Testis (tissue), 3 donors: ENCODE data around the gene SPATS2L. TPM values are rescaled to one million over a fixed set of nuclear protein-coding genes. Genes with fewer than 3 reads are reported as not detected.

Source experiments
- DNase-seq: peaks from one replicate; pipeline ENCODE4 v3.0.0-alpha.2; 2019
- H3K27ac ChIP-seq, 2 donors: fragments of 200-600 bp; sonication (generic); one replicate each; pipeline ENCODE4 v1.5.1; 2019
- H3K27me3 ChIP-seq: fragments of 200-600 bp; sonication (generic); one replicate; pipeline ENCODE4 v1.5.1; 2019
- H3K36me3 ChIP-seq: fragments of 200-600 bp; sonication (generic); one replicate; pipeline ENCODE4 v1.5.1; 2017; ENCODE audit warnings: low read depth; ENCODE audit errors: missing control alignments
- H3K4me1 ChIP-seq: fragments of 200-600 bp; sonication (generic); one replicate; pipeline ENCODE4 v1.5.1; 2019
- H3K4me3 ChIP-seq, 2 donors: fragments of 200-600 bp; sonication (generic); one replicate each; pipeline ENCODE4 v1.5.1; 2017 to 2019
- H3K9me3 ChIP-seq: fragments of 200-600 bp; sonication (generic); one replicate; pipeline ENCODE4 v1.5.1; 2017
- POLR2A ChIP-seq: fragments of 450-650 bp; IDR thresholded peaks from one replicate; pipeline ENCODE4 v1.6.1; 2017; ENCODE audit warnings: antibody characterized with exemption, mild to moderate bottlenecking, moderate library complexity
- WGBS, 2 donors: methylation state at CpG; one replicate each; pipeline ENCODE4 v1.1.5; 2018; 5-methylcytosine and 5-hydroxymethylcytosine counted together
- intact Hi-C: fragments of 100-400 bp; cut with DNase I; formaldehyde crosslinking; loops from one replicate; pipeline ENCODE4 v1.15.1; 2023; ENCODE audit warnings: low total_unique reads
- polyA plus RNA-seq: library from polyadenylated mRNA; stranded (reverse); fragments of 350-450 nt; fragmentation: Illumina TruSeq; extraction: RNeasy Lipid Tissue Mini Kit (QIAGEN cat#74804); gene quantifications from one replicate; pipeline ENCODE4 v1.2.3, GENCODE V29; 2014; ENCODE audit warnings: low read depth, low replicate concordance; ENCODE audit not compliant: insufficient read depth
- total RNA-seq, 2 donors: library from RNA; depleted of rRNA; stranded (reverse); fragments of >200 nt; gene quantifications; one replicate each; pipeline ENCODE4 v1.2.3, GENCODE V29; 2016
- TF ChIP-seq, protein P1 (sequence below), 3 experiments: fragments of 450-650 bp in 2 of 3; fragments of 200-600 bp in 1 of 3; sonication (generic) in 1 of 3; IDR thresholded peaks; one replicate each; pipeline ENCODE4 v1.5.1; 2016 to 2019; ENCODE audit warnings: antibody characterized with exemption in 3 of 3, mild to moderate bottlenecking in 2 of 3, moderate library complexity in 1 of 3

Gene SPATS2L
- total and polyA plus RNA-seq, 3 donors from 2014 or later = 49.7 to 67.6 (median 52.9) TPM

DNA sequence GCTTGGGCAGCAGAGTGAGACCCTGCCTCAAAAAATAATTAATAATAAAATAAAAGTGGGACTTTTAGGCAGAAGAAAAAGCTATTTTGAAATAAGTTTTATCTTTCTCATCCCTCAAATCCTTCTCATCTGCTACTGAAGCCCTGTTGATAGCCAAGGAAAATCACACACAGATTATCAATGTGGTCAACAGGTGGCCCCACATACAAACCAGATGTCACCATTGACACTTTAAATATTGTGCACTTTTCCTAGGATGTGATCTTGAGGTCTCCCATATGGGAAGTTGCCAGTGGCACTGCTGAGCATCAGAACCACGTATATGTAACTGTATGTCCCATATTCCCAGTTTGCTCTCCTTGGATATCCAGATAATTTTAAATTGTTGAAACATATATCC, 138.8 kb downstream of the SPATS2L start:
- Histone ChIP-seq H3K36me3 (no peaks in the 10 kb centered on the region), H3K9me3 (no peaks in the 10 kb centered on the region), H3K4me3 (no peak overlapping the region), H3K27me3 (no peaks in the 10 kb centered on the region), H3K27ac (no peak overlapping the region), H3K4me1 (no peaks in the 10 kb centered on the region)
- intact Hi-C loops = no loop called here
- DNase-seq = no peak
- TF ChIP-seq POLR2A = no peak
- TF ChIP-seq, protein P1, sequence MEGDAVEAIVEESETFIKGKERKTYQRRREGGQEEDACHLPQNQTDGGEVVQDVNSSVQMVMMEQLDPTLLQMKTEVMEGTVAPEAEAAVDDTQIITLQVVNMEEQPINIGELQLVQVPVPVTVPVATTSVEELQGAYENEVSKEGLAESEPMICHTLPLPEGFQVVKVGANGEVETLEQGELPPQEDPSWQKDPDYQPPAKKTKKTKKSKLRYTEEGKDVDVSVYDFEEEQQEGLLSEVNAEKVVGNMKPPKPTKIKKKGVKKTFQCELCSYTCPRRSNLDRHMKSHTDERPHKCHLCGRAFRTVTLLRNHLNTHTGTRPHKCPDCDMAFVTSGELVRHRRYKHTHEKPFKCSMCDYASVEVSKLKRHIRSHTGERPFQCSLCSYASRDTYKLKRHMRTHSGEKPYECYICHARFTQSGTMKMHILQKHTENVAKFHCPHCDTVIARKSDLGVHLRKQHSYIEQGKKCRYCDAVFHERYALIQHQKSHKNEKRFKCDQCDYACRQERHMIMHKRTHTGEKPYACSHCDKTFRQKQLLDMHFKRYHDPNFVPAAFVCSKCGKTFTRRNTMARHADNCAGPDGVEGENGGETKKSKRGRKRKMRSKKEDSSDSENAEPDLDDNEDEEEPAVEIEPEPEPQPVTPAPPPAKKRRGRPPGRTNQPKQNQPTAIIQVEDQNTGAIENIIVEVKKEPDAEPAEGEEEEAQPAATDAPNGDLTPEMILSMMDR (IDR thresholded peaks at IDR 0.05) = no peak
- 83 to 96% methylated on average over 1 of the region's 1 CpG for WGBS, 2 donors

DNA sequence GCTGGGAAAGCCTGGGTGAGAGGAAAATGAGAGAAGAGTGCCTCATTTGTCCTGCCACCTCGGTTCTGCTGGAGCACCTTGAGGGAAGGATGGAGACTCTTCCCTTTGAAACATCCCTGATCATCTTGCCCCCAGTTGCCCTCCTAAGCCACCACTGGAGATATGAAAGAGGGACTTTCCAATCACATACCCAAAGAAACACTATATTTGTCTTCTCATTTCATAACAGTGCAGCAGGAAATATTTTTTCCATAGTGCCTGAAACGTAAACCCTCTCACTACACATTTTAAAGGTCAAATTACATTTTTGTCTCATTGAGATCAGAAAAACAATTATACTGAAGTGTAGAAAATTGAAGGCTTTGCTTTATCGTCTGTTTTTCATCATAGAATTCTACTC, 140.1 kb downstream of the SPATS2L start:
- no peaks in the 10 kb centered on the region for H3K9me3 ChIP-seq
- no peaks in the 10 kb centered on the region for H3K36me3 ChIP-seq
- no peak overlapping the region for H3K27ac ChIP-seq
- no peak overlapping the region for H3K4me3 ChIP-seq
- DNase-seq = no peak
- WGBS, 2 donors = 90 to 94% methylated on average over 3 of the region's 3 CpGs
- no peaks in the 10 kb centered on the region for H3K4me1 ChIP-seq
- no peaks in the 10 kb centered on the region for H3K27me3 ChIP-seq
- intact Hi-C loops = no loop called here
- no peak for TF ChIP-seq POLR2A
- TF ChIP-seq, protein P1 (IDR thresholded peaks at IDR 0.05) = no peak

DNA sequence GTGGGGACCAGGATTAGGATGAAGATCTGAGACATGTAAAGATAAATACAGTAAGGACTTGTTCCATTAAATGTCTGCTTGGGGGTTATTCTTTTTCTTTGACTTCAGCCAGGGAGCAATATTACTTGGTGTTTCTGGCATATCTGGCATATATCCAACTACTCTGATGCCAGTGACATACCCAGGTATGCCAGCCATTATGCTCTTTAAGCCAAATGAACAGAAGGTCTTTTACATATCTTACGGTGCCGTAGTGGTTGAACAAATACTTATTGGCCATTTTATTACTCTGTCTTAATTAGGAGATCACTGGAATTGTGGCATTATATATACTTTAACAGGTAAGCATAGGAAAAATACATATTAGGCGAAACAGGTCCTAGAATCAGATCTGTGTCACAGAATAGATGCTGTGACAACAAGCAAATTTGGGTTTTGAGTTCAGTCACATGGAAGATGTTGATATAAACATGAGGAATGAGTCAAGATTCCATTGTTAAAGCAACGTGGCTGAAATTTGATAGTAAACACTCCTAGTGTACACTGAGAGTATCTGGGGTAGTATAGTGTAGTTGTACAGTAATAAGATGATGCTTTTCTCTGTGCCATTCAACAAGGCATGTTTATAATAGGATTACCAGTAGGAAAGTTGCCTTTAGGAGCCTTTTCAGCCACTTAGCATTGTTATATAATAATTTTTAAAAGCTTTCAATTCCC, 140.8 kb downstream of the SPATS2L start:
- H3K4me3 ChIP-seq = no peak overlapping the region
- H3K27ac ChIP-seq = no peak overlapping the region
- TF ChIP-seq POLR2A = no peak
- TF ChIP-seq, protein P1 (IDR thresholded peaks at IDR 0.05) = no peak
- no peaks in the 10 kb centered on the region for H3K36me3 ChIP-seq
- no peaks in the 10 kb centered on the region for H3K4me1 ChIP-seq
- H3K27me3 ChIP-seq = no peaks in the 10 kb centered on the region
- intact Hi-C loops = no loop called here
- 91 to 96% methylated on average over 4 of the region's 4 CpGs for WGBS, 2 donors
- DNase-seq = no peak
- no peaks in the 10 kb centered on the region for H3K9me3 ChIP-seq

DNA sequence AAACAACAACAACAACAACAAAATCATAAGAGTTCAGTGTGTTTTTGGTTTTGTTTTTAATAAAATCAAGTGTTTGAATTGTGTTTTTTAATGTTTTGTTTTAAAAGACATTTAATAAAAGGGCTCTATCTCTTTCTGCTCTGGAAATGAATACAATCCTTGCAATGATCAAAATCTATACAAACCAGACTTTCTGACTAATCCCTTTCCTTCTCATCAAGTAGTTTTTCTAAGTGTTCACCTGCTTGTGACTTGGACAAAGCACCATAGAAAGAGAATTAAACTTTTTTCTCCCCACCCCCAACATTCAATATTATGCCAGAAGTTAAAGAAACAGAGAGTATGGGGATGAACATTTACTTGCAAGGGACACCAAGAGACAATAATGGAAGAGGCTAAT, 142.0 kb downstream of the SPATS2L start:
- Histone ChIP-seq H3K9me3 (no peaks in the 10 kb centered on the region), H3K27me3 (no peaks in the 10 kb centered on the region), H3K4me1 (no peaks in the 10 kb centered on the region), H3K36me3 (no peaks in the 10 kb centered on the region), H3K27ac (no peak overlapping the region), H3K4me3 (no peak overlapping the region)
- no peak for TF ChIP-seq POLR2A
- TF ChIP-seq, protein P1 (IDR thresholded peaks at IDR 0.05) = no peak
- intact Hi-C loops = no loop called here
- no peak for DNase-seq

DNA sequence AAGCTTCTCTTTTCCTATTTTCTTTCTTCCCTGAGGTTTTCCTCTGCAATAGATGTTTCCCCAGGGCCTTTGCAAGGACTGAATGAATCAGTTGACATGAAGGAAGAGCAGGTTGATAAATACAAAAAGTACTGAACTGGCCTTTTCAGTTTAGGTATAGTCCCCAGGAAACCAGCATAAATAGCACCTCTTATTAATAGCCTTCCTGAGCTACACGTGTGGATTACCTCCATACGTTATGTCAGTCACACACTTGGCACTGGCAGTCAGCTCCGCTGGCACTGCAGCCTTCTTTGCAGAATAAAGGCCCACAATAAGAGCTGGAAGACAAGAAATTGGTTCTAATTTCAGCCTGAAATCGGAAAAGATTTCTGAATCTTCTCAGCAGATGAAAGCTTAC, 142.7 kb downstream of the SPATS2L start:
- no peaks in the 10 kb centered on the region for H3K27me3 ChIP-seq
- TF ChIP-seq, protein P1 (IDR thresholded peaks at IDR 0.05) = no peak
- TF ChIP-seq POLR2A = no peak
- DNase-seq = no peak
- intact Hi-C loops = no loop called here
- no peaks in the 10 kb centered on the region for H3K36me3 ChIP-seq
- no peak overlapping the region for H3K27ac ChIP-seq
- no peak overlapping the region for H3K4me3 ChIP-seq
- H3K9me3 ChIP-seq = no peaks in the 10 kb centered on the region
- H3K4me1 ChIP-seq = no peaks in the 10 kb centered on the region
- 83 to 89% methylated on average over 4 of the region's 4 CpGs for WGBS, 2 donors
